Progenitor cell of endocrine pancreas (in vitro differentiated cells): ENCODE data around the gene ZNF77. TPM values are rescaled to one million over a fixed set of nuclear protein-coding genes. Genes with fewer than 3 reads are reported as not detected.
"Not testable (repeated sequence)": the region's sequence is repeated elsewhere in the genome, so short reads cannot be mapped to it uniquely, and the experiment has no call there.

Source experiments
- DNase-seq: peaks from one replicate; pipeline ENCODE4 v3.0.0; 2021; ENCODE audit warnings: low spot score; ENCODE audit not compliant: unreplicated experiment
- H3K27ac Mint-ChIP-seq: 2 replicates; pipeline ENCODE4 v1.8.0; 2021; ENCODE audit warnings: mild to moderate bottlenecking, moderate library complexity, mixed read lengths
- H3K27me3 Mint-ChIP-seq: 2 replicates; pipeline ENCODE4 v1.8.0; 2021; ENCODE audit warnings: mixed read lengths
- H3K36me3 Mint-ChIP-seq: 2 replicates; pipeline ENCODE4 v1.8.0; 2022; ENCODE audit warnings: mixed read lengths; ENCODE audit not compliant: insufficient read depth
- H3K4me1 Mint-ChIP-seq: 2 replicates; pipeline ENCODE4 v1.8.0; 2021; ENCODE audit warnings: low read depth, mixed read lengths
- H3K4me3 Mint-ChIP-seq: 2 replicates; pipeline ENCODE4 v1.8.0; 2021; ENCODE audit warnings: low read depth, mild to moderate bottlenecking, moderate library complexity, mixed read lengths
- H3K9me3 Mint-ChIP-seq: 2 replicates; pipeline ENCODE4 v1.8.0; 2021; ENCODE audit warnings: low read depth, mixed read lengths
- CTCF ChIP-seq: fragments of 200-600 bp; sonication (generic); IDR thresholded peaks from one replicate; pipeline ENCODE4 v1.5.0; 2021; ENCODE audit warnings: antibody characterized with exemption, mild to moderate bottlenecking; ENCODE audit not compliant: unreplicated experiment
- total RNA-seq: library from RNA; stranded (reverse); gene quantifications from 2 replicates; pipeline ENCODE4 v1.2.1, GENCODE V29; 2021

The ZNF77 gene
- total RNA-seq, 1 donor from 2014 or later = 6.3 TPM

GRCh38 chr19:2970201-2970835 lies 25.5 kb upstream of the ZNF77 start:
- DNase-seq = no peak
- H3K36me3 Mint-ChIP-seq = no peaks in the 10 kb centered on the region
- H3K9me3 Mint-ChIP-seq = no peaks in the 10 kb centered on the region
- no peaks in the 10 kb centered on the region for H3K27me3 Mint-ChIP-seq
- no peak overlapping the region for H3K27ac Mint-ChIP-seq
- TF ChIP-seq CTCF = no peak
- H3K4me3 Mint-ChIP-seq = no peak overlapping the region
- H3K4me1 Mint-ChIP-seq = peaks cover 10% of the 10 kb centered on the region

DNA sequence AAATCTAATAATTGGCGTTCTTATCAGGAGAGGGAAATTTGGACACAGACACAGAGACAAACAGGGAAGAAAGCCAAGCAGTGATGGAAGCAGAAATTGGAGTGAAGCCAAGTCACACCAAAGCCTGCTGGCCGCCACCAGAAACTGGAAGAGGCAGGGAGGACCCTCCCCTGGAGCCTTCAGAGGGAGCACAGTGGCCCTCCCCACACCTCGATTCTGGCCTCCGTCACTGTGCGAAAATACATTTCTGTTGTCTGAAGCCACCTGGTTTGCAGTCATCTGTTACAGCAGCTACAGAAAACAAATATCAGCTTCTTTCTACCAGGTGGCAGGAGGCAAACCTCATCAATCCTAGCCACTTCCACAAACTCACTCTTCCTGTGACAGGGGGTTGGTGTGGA lies 24.3 kb upstream of the ZNF77 start:
- peak; percentile 30 for DNase-seq
- no peaks in the 10 kb centered on the region for H3K36me3 Mint-ChIP-seq
- H3K27ac Mint-ChIP-seq = peak overlapping the region; percentile 90
- H3K4me3 Mint-ChIP-seq = peak overlapping the region; percentile 9
- TF ChIP-seq CTCF = no peak
- H3K9me3 Mint-ChIP-seq = no peaks in the 10 kb centered on the region
- peaks cover 8% of the 10 kb centered on the region for H3K4me1 Mint-ChIP-seq
- H3K27me3 Mint-ChIP-seq = no peaks in the 10 kb centered on the region

GRCh38 chr19:2967972-2968371 lies 23.2 kb upstream of the ZNF77 start:
- Mint-ChIP-seq H3K27me3 (no peaks in the 10 kb centered on the region), H3K27ac (peak overlapping the region; percentile 90), H3K9me3 (no peaks in the 10 kb centered on the region), H3K4me3 (no peak overlapping the region), H3K36me3 (no peaks in the 10 kb centered on the region), H3K4me1 (peaks cover 9% of the 10 kb centered on the region)
- no peak for DNase-seq
- no peak for TF ChIP-seq CTCF

DNA sequence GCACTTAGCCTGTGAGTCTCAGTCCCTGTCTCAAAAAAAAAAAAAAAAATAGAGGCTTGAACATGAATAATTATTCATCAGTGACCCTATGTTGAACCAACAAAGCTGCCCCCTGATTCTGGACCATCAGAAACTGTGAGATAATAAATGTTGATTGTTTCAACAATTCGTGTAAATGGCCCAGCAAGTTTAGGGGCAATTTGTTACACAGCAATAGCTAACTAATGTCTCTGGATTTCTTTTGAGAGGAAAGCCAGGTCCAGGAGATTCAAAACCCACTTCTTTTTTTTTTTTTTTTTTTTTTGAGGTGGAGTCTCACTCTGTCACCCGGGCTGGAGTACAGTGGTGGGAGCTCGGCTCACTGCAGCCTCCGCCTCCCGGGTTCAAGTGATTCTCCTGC lies 20.1 kb upstream of the ZNF77 start:
- H3K36me3 Mint-ChIP-seq = no peaks in the 10 kb centered on the region
- DNase-seq = no peak
- H3K9me3 Mint-ChIP-seq = no peaks in the 10 kb centered on the region
- H3K4me3 Mint-ChIP-seq = no peak overlapping the region
- no peak overlapping the region for H3K27ac Mint-ChIP-seq
- no peak for TF ChIP-seq CTCF
- no peaks in the 10 kb centered on the region for H3K27me3 Mint-ChIP-seq
- H3K4me1 Mint-ChIP-seq = peaks cover 11% of the 10 kb centered on the region

DNA sequence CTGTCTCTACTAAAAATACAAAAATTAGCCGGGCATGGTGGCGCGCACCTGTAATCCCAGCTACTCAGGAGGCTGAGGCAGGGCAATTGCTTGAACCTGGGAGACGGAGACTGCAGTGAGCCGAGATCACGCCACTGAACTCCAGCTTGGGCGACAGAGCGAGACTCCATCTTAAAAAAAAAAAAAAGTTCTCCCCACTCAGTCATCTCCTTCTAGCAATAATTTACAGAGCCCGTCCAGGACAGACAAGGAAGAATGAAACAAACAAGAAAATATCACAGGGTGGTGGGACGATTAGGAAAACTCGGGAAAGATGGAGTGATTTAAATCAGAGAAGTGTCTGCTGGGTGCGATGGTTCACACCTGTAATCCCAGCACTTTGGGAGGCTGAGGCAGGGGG lies 18.9 kb upstream of the ZNF77 start:
- H3K4me1 Mint-ChIP-seq, H3K36me3 Mint-ChIP-seq, H3K9me3 Mint-ChIP-seq, H3K27me3 Mint-ChIP-seq, DNase-seq, H3K4me3 Mint-ChIP-seq, H3K27ac Mint-ChIP-seq: not testable (repeated sequence)

- no peaks in the 10 kb centered on the region for H3K27me3 Mint-ChIP-seq
- no peak for DNase-seq
- H3K4me3 Mint-ChIP-seq = no peak overlapping the region
These were observed 18.4 kb upstream of the ZNF77 start for GRCh38 chr19:2963122-2963521.

More at GRCh38 chr19:2963122-2963521, 18.4 kb upstream of the ZNF77 start:
- peaks cover 5% of the 10 kb centered on the region for H3K4me1 Mint-ChIP-seq
- H3K27ac Mint-ChIP-seq = no peak overlapping the region
- H3K36me3 Mint-ChIP-seq = no peaks in the 10 kb centered on the region
- H3K9me3 Mint-ChIP-seq = no peaks in the 10 kb centered on the region
- no peak for TF ChIP-seq CTCF
